Neuronal stem cell (in vitro differentiated cells): ENCODE data around the gene CPSF6.
"Not testable (repeated sequence)": the region's sequence is repeated elsewhere in the genome, so short reads cannot be mapped to it uniquely, and the experiment has no call there.

Experiments
- DNase-seq: peaks from one replicate; pipeline ENCODE4 v3.0.0-alpha.2; 2013; ENCODE audit warnings: low spot score
- H2AFZ ChIP-seq: one replicate; pipeline ENCODE4 v1.6.1; 2013; ENCODE audit warnings: mild to moderate bottlenecking, low read length, inconsistent platforms
- H2AK5ac ChIP-seq: 2 replicates; pipeline ENCODE4 v1.6.1; 2013; ENCODE audit warnings: low read depth, mild to moderate bottlenecking, inconsistent platforms, low read length, moderate library complexity, mixed read lengths
- H2BK120ac ChIP-seq: 2 replicates; pipeline ENCODE4 v1.6.1; 2013; ENCODE audit warnings: low read depth, mild to moderate bottlenecking, inconsistent platforms, low read length, moderate library complexity, mixed read lengths
- H2BK12ac ChIP-seq: one replicate; pipeline ENCODE4 v1.6.1; 2013; ENCODE audit warnings: low read length, inconsistent platforms
- H2BK15ac ChIP-seq: 2 replicates; pipeline ENCODE4 v1.6.1; 2013; ENCODE audit warnings: mild to moderate bottlenecking, low read length, inconsistent platforms, mixed read lengths
- H2BK5ac ChIP-seq: one replicate; pipeline ENCODE4 v1.6.1; 2013; ENCODE audit warnings: inconsistent platforms, mild to moderate bottlenecking, low read length, moderate library complexity
- H3K14ac ChIP-seq: one replicate; pipeline ENCODE4 v1.6.1; 2013; ENCODE audit warnings: low read length, inconsistent platforms
- H3K18ac ChIP-seq: 2 replicates; pipeline ENCODE4 v1.6.1; 2013; ENCODE audit warnings: low read length, inconsistent platforms
- H3K23ac ChIP-seq: 2 replicates; pipeline ENCODE4 v1.6.1; 2013; ENCODE audit warnings: low read depth, mild to moderate bottlenecking, mixed read lengths, low read length, inconsistent platforms; ENCODE audit not compliant: poor library complexity
- H3K27ac ChIP-seq: replicated peaks from 3 replicates; pipeline ENCODE4 v1.5.1; 2013; ENCODE audit warnings: low read length, inconsistent platforms
- H3K27me3 ChIP-seq, 3 experiments: 2 replicates each; pipeline ENCODE4 v1.6.1; 2013; ENCODE audit warnings: low read length in 3 of 3, mild to moderate bottlenecking in 2 of 3, inconsistent platforms in 1 of 3, low read depth in 1 of 3, mixed read lengths in 1 of 3, moderate library complexity in 1 of 3; ENCODE audit not compliant: control insufficient read depth in 3 of 3, insufficient read depth in 3 of 3
- H3K36me3 ChIP-seq, 2 donors: replicated peaks in 1 of 2; 2 replicates each; pipeline ENCODE4 v1.6.1; 2013; ENCODE audit warnings: low read length in 2 of 2; ENCODE audit not compliant: control insufficient read depth in 2 of 2, insufficient read depth in 2 of 2
- H3K4ac ChIP-seq: 2 replicates; pipeline ENCODE4 v1.6.1; 2013; ENCODE audit warnings: inconsistent platforms, mild to moderate bottlenecking, low read length, moderate library complexity
- H3K4me1 ChIP-seq, 2 donors: 1 replicate in 1 of 2; 2 replicates in 1 of 2; pipeline ENCODE4 v1.6.1; 2013; ENCODE audit warnings: low read length in 2 of 2, low read depth in 1 of 2; ENCODE audit not compliant: control insufficient read depth in 2 of 2, insufficient read depth in 1 of 2
- H3K4me2 ChIP-seq: one replicate; pipeline ENCODE4 v1.6.1; 2013; ENCODE audit warnings: mild to moderate bottlenecking, low read length, inconsistent platforms; ENCODE audit not compliant: insufficient read depth, poor library complexity, severe bottlenecking
- H3K4me3 ChIP-seq, 2 donors: 2 replicates each; pipeline ENCODE4 v1.5.1; 2013; ENCODE audit warnings: low read length in 2 of 2, mild to moderate bottlenecking in 2 of 2, inconsistent platforms in 1 of 2, moderate library complexity in 1 of 2
- H3K79me1 ChIP-seq: one replicate; pipeline ENCODE4 v1.6.1; 2013; ENCODE audit warnings: low read depth, mild to moderate bottlenecking, inconsistent platforms, low read length, moderate library complexity
- H3K9ac ChIP-seq: one replicate; pipeline ENCODE4 v1.6.1; 2013; ENCODE audit warnings: mild to moderate bottlenecking, low read depth, low read length, inconsistent platforms; ENCODE audit not compliant: poor library complexity
- H3K9me3 ChIP-seq, 2 donors: replicated peaks in 1 of 2; 2 replicates each; pipeline versions ENCODE3 to v1.6.1; 2013; ENCODE audit warnings: low read length in 2 of 2, mild to moderate bottlenecking in 2 of 2, inconsistent platforms in 1 of 2, low read depth in 1 of 2, mixed read lengths in 1 of 2, moderate library complexity in 1 of 2; ENCODE audit not compliant: control insufficient read depth in 2 of 2, insufficient read depth in 1 of 2
- H4K8ac ChIP-seq: one replicate; pipeline ENCODE4 v1.6.1; 2013; ENCODE audit warnings: low read depth, mild to moderate bottlenecking, inconsistent platforms, low read length, moderate library complexity
- H4K91ac ChIP-seq: one replicate; pipeline ENCODE4 v1.6.1; 2013; ENCODE audit warnings: low read length, low read depth, mild to moderate bottlenecking, inconsistent platforms; ENCODE audit not compliant: poor library complexity
- WGBS, 2 donors: extraction: QIAGEN DNeasy Blood & Tissue Kit; methylation state at CpG; one replicate each; pipeline ENCODE4 v1.1.7; 2013; ENCODE audit warnings: missing lambda C conversion rate in 2 of 2, mixed read lengths in 1 of 2; ENCODE audit not compliant: insufficient read length in 2 of 2, insufficient replicate concordance in 1 of 2; ENCODE audit errors: extremely low coverage in 2 of 2; 5-methylcytosine and 5-hydroxymethylcytosine counted together

CPSF6 gene

GRCh38 chr12:69304284-69304683 is 64.9 kb downstream of the CPSF6 start:
- no peak overlapping the region for H3K18ac ChIP-seq
- H4K91ac ChIP-seq: no peak overlapping the region
- H3K14ac ChIP-seq: no peak overlapping the region
- H3K27ac ChIP-seq: no peak overlapping the region
- H3K4me3 ChIP-seq: no peak overlapping the region
- no peak overlapping the region for H3K4me2 ChIP-seq
- H3K27me3 ChIP-seq: no peaks in the 10 kb centered on the region
- no peak overlapping the region for H3K9ac ChIP-seq
- H2BK12ac ChIP-seq: no peak overlapping the region
- no peak for DNase-seq
- no peaks in the 10 kb centered on the region for H3K79me1 ChIP-seq
- H2BK15ac ChIP-seq: no peak overlapping the region
- H2BK5ac ChIP-seq: no peak overlapping the region
- H2AFZ ChIP-seq: no peak overlapping the region
- no peak overlapping the region for H3K23ac ChIP-seq
- H2BK120ac ChIP-seq: no peak overlapping the region
- H3K36me3 ChIP-seq: no peaks in the 10 kb centered on the region
- H3K4ac ChIP-seq: no peak overlapping the region
- H4K8ac ChIP-seq: no peak overlapping the region
- no peaks in the 10 kb centered on the region for H3K9me3 ChIP-seq
- no peak overlapping the region for H2AK5ac ChIP-seq
- WGBS, 2 donors: no CpG with 5 or more reads among the region's 1 CpG
- H3K4me1 ChIP-seq: no peaks in the 10 kb centered on the region

- no peak overlapping the region for H4K91ac ChIP-seq
- no peak overlapping the region for H2BK15ac ChIP-seq
- no peaks in the 10 kb centered on the region for H3K4me1 ChIP-seq
- no peak overlapping the region for H3K23ac ChIP-seq
- no peak for DNase-seq
- H2BK12ac ChIP-seq: no peak overlapping the region
- no peak overlapping the region for H3K4ac ChIP-seq
- no peaks in the 10 kb centered on the region for H3K9me3 ChIP-seq
- H2BK5ac ChIP-seq: no peak overlapping the region
- H3K79me1 ChIP-seq: no peaks in the 10 kb centered on the region
- H4K8ac ChIP-seq: no peak overlapping the region
- H3K27ac ChIP-seq: no peak overlapping the region
- H3K27me3 ChIP-seq: no peaks in the 10 kb centered on the region
- no peak overlapping the region for H3K14ac ChIP-seq
- H2AK5ac ChIP-seq: no peak overlapping the region
- H3K4me2 ChIP-seq: no peak overlapping the region
- no peaks in the 10 kb centered on the region for H3K36me3 ChIP-seq
- H2AFZ ChIP-seq: no peak overlapping the region
- H3K18ac ChIP-seq: no peak overlapping the region
- H3K4me3 ChIP-seq: no peak overlapping the region
- WGBS, 2 donors: no CpG with 5 or more reads among the region's 3 CpGs
- H3K9ac ChIP-seq: no peak overlapping the region
- H2BK120ac ChIP-seq: no peak overlapping the region
Observed at GRCh38 chr12:69309461-69309860, 70.1 kb downstream of the CPSF6 start.

GRCh38 chr12:69313209-69313608 is 73.8 kb downstream of the CPSF6 start:
- no peak for DNase-seq
- WGBS, 2 donors: no CpG with 5 or more reads among the region's 3 CpGs
- no peak overlapping the region for H2AK5ac ChIP-seq
- H2BK120ac ChIP-seq: no peak overlapping the region
- H2AFZ ChIP-seq: no peak overlapping the region
- H3K27me3 ChIP-seq: no peaks in the 10 kb centered on the region
- no peaks in the 10 kb centered on the region for H3K4me1 ChIP-seq
- no peak overlapping the region for H3K4me2 ChIP-seq
- H3K27ac ChIP-seq: no peak overlapping the region
- no peak overlapping the region for H2BK5ac ChIP-seq
- no peak overlapping the region for H3K9ac ChIP-seq
- H3K9me3 ChIP-seq: no peaks in the 10 kb centered on the region
- H3K79me1 ChIP-seq: no peaks in the 10 kb centered on the region
- no peak overlapping the region for H3K14ac ChIP-seq
- no peak overlapping the region for H3K4ac ChIP-seq
- no peak overlapping the region for H3K4me3 ChIP-seq
- no peak overlapping the region for H2BK15ac ChIP-seq
- no peak overlapping the region for H4K8ac ChIP-seq
- H3K36me3 ChIP-seq: no peaks in the 10 kb centered on the region
- H2BK12ac ChIP-seq: no peak overlapping the region
- no peak overlapping the region for H4K91ac ChIP-seq
- H3K23ac ChIP-seq: no peak overlapping the region
- H3K18ac ChIP-seq: no peak overlapping the region

DNA sequence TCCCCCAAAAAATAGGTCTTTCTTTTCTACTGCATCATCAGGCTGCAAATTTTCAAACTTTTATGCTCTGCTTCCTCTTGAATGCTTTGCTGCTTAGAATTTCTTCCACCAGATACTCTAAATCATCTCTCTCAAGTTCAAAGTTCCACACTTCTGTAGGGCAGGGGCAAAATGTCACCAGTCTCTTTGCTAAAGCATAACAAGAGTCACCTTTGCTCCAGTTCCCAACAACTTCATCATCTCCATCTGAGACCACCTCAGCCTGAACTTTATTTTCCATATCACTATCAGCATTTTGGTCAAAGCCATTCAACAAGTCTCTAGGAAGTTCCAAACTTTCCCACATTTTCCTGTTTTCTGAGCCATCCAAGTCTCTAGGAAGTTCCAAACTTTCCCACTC is 77.4 kb downstream of the CPSF6 start:
- H2AK5ac ChIP-seq, H3K4me1 ChIP-seq, H3K9ac ChIP-seq, H3K27me3 ChIP-seq, DNase-seq, H3K79me1 ChIP-seq, H3K14ac ChIP-seq, H3K18ac ChIP-seq, H3K4ac ChIP-seq, H2BK12ac ChIP-seq, H3K9me3 ChIP-seq, H3K4me3 ChIP-seq, H2BK120ac ChIP-seq, H2AFZ ChIP-seq, H2BK15ac ChIP-seq, H3K4me2 ChIP-seq, H2BK5ac ChIP-seq, H3K23ac ChIP-seq, H4K91ac ChIP-seq, H3K27ac ChIP-seq, H4K8ac ChIP-seq, H3K36me3 ChIP-seq: not testable (repeated sequence)
